ENCODE data around the gene NLGN1.
A peak's percentile ranks its signal among the peaks of the same experiment; 100 is the strongest.
"Not testable (repeated sequence)": the region's sequence is repeated elsewhere in the genome, so short reads cannot be mapped to it uniquely, and the experiment has no call there.

The NLGN1 gene

GRCh38 chr3:173553635-173554280 is 156.2 kb downstream of the NLGN1 start:
- DNase-seq: peak in 5 of 58 donors; percentile 0 to 6 (median 2)

DNA sequence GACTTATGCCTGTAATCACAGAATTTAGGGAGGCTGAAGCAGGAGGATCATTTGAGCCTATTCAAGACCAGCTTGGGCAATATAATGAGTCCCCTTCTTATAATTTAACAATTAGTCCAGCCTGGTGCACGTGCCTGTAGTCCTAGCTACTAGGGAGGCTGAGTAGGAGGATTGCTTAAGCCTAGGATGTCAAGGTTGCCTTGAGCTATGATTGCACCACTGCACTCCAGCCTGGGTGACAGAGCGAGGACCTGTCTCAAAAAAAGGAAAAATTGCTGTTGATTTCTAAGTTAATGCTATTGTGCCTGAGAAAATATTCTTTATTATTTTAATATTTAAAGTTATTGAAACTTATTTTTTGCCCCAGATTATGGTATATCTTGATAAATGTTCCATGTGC is 159.0 kb downstream of the NLGN1 start:
- no peak for DNase-seq

DNA sequence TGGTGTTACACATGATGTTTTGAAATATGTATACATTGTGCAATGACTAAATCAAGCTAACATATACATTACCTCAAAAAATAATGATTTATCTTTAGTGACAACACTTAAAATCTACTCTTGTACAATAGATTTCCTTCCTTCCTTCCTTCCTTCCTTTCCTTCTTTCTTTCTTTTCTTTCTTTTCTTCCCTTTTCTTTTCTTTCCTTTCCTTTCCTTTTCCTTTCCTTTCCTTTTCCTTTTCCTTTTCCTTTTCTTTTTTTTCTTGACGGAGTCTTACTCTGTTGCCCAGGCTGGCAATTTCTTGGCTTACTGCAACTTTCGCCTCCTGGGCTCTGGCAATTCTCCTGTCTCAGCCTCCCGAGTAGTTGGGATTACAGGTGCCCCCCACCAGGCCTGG is 170.5 kb downstream of the NLGN1 start:
- no peak for DNase-seq

GRCh38 chr3:173568623-173569022 is 171.1 kb downstream of the NLGN1 start:
- no peak for DNase-seq

DNA sequence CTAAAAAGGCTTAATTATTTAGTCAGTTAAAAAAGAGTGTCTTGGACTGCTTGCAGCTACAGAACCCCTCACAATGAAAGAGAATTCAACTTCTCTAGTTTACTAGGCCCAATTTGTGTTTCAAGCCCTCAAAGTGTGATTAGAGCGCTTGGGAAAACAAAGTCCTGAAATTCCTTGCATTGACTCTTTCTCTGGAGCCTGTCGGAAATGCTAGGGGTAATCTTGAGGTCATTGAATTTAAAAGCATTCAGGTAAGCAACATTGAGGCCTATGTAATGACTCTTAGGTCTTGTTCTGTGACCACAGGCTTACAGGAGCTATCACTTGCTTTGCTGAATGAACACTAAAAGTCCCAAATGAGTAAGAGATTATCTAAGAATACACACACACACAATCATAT is 186.0 kb downstream of the NLGN1 start:
- no peak for DNase-seq

DNA sequence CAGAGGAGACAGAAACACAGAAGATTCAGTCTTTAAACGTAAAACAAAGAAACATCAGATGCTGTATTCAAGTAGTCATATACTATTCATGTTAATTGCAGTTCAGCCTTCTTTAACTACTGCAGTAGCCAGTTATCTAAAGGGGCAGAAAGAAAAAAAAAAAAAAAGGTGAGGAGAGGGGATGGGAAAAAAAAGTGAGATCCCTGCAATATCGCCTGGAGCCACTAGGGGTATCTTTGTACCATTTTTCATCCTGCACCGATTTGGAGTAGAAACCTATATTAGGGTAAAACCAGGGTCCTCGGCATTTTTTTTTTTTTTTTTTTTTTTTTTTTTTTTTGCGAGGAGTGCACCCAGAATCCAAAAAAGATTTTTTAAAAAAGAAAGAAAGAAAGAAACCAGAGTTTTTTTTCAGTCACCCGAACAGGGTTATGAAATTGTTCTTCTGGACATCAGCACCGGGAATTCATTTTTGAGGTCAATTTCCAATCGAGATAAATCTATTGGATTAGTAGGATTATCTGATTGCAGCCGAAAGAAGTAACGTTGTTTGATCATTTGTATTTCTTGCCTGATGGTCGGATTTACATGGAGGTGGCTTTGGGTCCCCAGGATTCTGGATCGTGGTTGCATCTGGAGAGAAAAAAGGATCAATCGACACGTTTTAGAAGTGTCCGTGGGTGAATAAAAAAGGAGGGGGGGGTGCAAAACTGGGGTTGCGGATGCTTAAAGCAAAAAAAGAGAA is 186.7 kb downstream of the NLGN1 start:
- peak in 22 of 58 donors; percentile 1 to 41 (median 10) for DNase-seq

GRCh38 chr3:173584838-173585831 is 187.6 kb downstream of the NLGN1 start:
- DNase-seq: peak in 55 of 58 donors; percentile 4 to 75 (median 38)

DNA sequence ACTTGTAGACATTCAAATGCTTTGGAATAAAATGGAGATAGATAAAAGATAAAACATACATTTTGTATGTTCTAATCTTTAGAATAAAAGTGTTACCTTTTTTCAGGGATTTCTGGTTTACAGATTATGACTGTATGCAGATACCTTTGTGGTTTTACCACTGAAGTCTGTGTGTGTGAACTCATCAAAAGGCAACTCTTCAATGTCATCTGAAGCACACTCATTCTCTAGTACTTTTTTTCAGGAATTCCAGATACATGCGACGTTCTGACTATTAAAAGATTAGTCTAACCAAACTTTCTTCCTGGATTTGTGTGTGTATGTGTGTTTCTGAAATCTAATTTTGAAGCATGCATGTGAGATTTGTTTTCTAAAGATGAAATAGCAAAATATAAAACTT is 188.6 kb downstream of the NLGN1 start:
- DNase-seq: no peak

- DNase-seq: no peak
Observed at GRCh38 chr3:173587055-173587454, 189.5 kb downstream of the NLGN1 start.

- DNase-seq: no peak
Observed at GRCh38 chr3:173588556-173588955, 191.0 kb downstream of the NLGN1 start.

DNA sequence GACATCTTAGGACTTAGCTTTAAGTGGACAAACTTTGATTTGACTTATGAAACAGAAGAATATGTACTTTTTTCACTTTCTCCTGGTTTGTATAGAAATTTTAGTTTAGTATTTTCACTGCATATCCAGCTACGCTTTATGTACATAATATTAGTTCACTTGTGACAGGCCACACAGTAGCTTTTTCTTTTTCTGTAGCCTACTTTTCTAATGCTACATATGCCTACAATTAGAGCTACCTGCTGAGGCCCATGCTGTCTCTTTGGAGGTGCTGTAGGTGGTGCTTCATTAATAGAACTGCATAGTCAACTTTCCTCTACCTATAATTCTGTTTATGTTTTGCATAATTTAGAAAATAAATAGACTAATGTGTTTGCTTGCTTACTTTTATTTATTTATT is 191.6 kb downstream of the NLGN1 start:
- DNase-seq: no peak

DNA sequence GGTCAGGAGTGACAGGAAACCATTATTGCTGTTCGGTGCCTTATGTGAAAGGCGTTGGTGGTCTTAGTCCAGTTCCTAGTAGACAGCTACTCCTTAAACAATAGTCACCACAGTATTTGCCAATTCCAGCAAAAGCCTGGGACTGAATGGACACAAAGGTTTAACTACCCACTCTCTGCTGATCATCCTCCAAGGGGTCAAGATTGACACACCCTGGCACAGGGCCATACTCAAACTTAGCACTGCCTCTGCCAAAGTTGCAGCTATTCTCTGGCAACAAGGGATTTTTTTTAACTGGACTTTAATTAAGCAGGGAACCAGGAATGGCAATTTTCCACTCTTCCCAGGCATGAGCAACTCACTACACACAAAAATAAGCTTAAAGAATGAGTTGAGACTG is 193.9 kb downstream of the NLGN1 start:
- peak in 6 of 58 donors; percentile 2 to 18 (median 8) for DNase-seq

GRCh38 chr3:173594881-173595280 is 197.3 kb downstream of the NLGN1 start:
- not testable (repeated sequence) for DNase-seq

DNA sequence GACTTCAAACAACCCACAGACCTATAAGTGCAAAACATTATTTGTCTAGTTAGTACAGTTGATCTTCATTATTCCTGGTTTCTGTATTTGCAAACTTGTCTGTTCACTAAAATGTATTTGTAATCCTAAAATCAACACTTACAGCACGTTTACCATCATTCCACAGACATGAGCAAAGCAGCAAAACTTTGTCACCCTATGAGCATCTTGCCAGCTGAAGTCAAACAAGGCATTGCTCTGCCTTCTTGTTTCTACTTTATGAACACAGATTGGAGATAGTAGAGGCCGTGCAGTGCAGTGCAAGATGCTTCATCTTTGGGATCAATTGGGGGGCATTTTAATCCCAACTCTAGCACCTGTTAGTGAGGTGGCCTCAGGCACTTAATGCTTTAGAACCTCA is 202.1 kb downstream of the NLGN1 start:
- DNase-seq: no peak

DNA sequence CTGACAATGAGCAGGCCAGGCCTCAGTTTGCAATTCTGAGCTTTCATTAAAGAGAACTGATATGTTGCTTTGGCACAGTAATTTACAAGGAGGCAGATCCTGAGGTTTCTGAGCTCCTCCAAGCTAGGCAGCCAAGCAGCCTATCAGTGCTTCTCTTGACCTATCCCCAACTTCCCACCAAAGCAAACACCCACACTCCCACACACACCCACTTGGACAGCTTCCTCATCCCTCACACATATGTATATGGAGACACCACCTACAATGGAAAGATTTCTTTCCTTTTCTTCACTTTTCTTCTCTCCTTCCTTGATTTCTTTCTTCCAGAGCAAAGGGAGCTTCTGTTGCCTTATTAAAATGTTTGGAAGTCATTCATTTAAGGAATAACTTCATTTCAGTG is 217.0 kb downstream of the NLGN1 start:
- DNase-seq: no peak

GRCh38 chr3:173615661-173616060 is 218.1 kb downstream of the NLGN1 start:
- DNase-seq: no peak

DNA sequence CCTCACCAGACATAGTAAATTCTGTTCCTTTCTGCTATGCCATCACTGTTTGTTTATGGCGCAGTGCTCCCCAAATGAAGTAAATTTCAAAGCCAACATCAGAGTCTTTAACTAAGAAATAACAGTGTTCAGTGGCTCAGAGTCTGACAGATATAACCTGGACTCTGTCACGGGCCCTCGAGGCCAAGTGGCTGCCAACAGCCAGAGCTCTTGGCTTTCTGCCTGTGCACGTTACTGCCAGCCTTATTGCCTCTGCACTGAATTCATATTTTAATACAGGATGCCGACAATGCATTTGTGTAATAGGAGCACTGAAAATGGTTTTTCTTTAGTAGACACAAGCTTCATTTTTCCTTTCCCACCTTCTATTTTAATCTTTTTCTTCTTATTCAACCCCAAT is 219.9 kb downstream of the NLGN1 start:
- DNase-seq: no peak

DNA sequence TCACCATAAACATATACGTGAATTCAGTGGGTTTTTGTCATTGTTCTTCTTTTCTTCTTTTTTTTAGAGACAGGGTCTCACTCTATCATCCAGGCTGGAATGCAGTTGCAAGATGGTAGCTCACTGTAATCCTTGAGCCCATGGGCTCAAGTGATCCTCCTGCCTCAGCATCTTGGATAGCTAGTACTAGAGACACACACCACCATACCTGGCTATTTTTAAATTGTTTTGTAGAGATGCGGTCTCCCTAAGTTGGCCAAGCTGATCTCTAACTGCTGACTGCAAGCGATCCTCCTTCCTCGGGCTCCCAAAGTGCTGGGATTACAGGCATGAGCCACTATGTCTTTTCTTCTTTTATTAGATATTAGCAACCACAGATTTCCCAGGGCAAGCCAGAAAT is 220.6 kb downstream of the NLGN1 start:
- DNase-seq: no peak

- no peak for DNase-seq
Observed at GRCh38 chr3:173618703-173619102, 221.2 kb downstream of the NLGN1 start.

- DNase-seq: peak in 1 of 58 donors; percentile 4
Observed at GRCh38 chr3:173622166-173622565, 224.6 kb downstream of the NLGN1 start.

DNA sequence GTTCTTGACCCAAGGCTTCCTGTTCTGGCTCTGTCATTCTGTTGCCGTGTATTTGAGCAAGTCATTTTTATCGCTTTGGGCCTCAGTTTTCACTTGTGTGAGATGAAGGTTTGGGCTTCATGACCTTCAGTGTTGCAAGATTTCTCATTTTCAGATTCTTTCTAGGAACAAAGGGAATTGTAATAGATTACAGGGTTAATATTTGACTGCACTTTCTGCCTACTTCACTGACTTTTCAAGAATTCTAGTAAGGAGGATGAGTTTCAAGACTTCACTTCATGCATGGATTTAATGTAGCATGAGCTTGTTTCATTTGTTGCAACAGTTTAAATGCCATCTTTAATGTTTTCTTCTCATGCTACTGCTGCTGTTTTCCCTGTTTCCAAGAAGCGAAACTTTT is 226.5 kb downstream of the NLGN1 start:
- DNase-seq: no peak

DNA sequence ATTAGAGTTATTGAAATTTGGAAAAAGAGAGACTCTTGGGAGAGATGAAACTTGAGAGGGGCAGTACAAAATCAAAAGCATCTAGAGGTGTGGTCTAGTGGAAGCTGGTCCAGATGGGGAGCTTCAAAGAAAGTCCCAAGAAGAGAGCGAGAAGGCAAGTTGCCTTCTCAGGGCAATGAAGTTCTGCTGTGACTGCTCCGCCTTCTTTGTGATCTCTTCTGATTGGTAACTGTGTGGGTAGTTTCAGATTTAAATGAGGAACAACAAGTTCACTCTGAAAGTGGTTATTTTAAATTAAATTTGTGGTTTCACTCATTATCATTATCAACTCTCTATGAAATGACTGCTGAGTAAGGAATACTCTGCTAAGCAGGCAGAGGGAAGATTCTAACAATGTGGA is 233.3 kb downstream of the NLGN1 start:
- DNase-seq: no peak

All from anterior cingulate cortex (tissue), 58 donors.